A549 (cell line): ENCODE results near the gene ALCAM.

ENCODE experiments used
- ATOH8 ChIP-seq: fragments of 250-450 bp; sonication (Bioruptor Pico); IDR thresholded peaks from 2 replicates; pipeline ENCODE4 v1.5.0; 2020; ENCODE audit warnings: low read depth, mild to moderate bottlenecking, moderate library complexity
- CEBPB ChIP-seq, 2 experiments: fragments of >200 bp in 1 of 2; sonication (Bioruptor Twin) in 1 of 2; formaldehyde crosslinking in 1 of 2; IDR thresholded peaks; 2 replicates each; pipeline ENCODE4 v1.6.1; 2012 to 2016
- CTCF ChIP-seq: fragments of >200 bp; sonication (Bioruptor Twin); formaldehyde crosslinking; IDR thresholded peaks from 3 replicates; pipeline ENCODE4 v1.5.1; 2016
- RAD21 ChIP-seq, 2 experiments: fragments of >200 bp in 1 of 2; sonication (Bioruptor Twin) in 1 of 2; formaldehyde crosslinking in 1 of 2; IDR thresholded peaks in 1 of 2; conservative IDR thresholded peaks in 1 of 2; 2 replicates in 1 of 2; 3 replicates in 1 of 2; pipeline ENCODE4 v1.6.1; 2012 to 2018; ENCODE audit warnings: inconsistent platforms in 1 of 2

GRCh38 chr3:105615814-105616213 lies 249.1 kb downstream of the ALCAM start:
- TF ChIP-seq RAD21 (conservative IDR thresholded peaks at IDR 0.05 in 1 of 2, IDR thresholded peaks at IDR 0.05 in 1 of 2) (no peak), CTCF (no peak), CEBPB (IDR thresholded peaks at IDR 0.05) (no peak), ATOH8 (no peak)
